IMR-90 (cell line): Measurements from ENCODE around the gene SNRPE. TPM values are rescaled to one million over a fixed set of nuclear protein-coding genes. Genes with fewer than 3 reads are reported as not detected.
A peak's percentile ranks its signal among the peaks of the same experiment; 100 is the strongest.

Source experiments
- ATAC-seq: fragments of 200-7000 bp; cut with Tn5 transposase; 2 replicates; pipeline ENCODE4 v1.9.1; 2020; ENCODE audit warnings: low read depth, mild to moderate bottlenecking, moderate library complexity
- BruUV-seq: library from RNA; stranded (reverse); fragments of 400-500 nt; replicated peaks from 2 replicates; lab custom pipeline; 2021; lab: Mats Ljungman, UMichigan
- CTCF ChIA-PET: fragments of 300-600 bp; formaldehyde crosslinking; extraction: SDS; loops from one replicate; lab custom pipeline; 2021; ENCODE audit warnings: antibody characterized with exemption; lab: Yijun Ruan, JAX
- POLR2A ChIA-PET: fragments of 300-600 bp; sonication (Branson Sonifier 250); formaldehyde crosslinking; loops from one replicate; lab custom pipeline; 2022; ENCODE audit warnings: antibody characterized with exemption; ENCODE audit not compliant: unreplicated experiment; lab: Charles Lee
- DNase-seq: peaks from one replicate; pipeline ENCODE4 v3.0.0; 2013
- H2AFZ ChIP-seq: replicated peaks from 2 replicates; pipeline ENCODE3; 2013; ENCODE audit warnings: low read length, mild to moderate bottlenecking; ENCODE audit not compliant: poor library complexity
- H2AK5ac ChIP-seq: 2 replicates; pipeline ENCODE4 v1.6.1; 2013; ENCODE audit warnings: low read depth, low read length, inconsistent platforms
- H2AK9ac ChIP-seq: replicated peaks from 2 replicates; pipeline ENCODE3; 2013; ENCODE audit warnings: mild to moderate bottlenecking, low read depth, low read length, moderate library complexity; ENCODE audit not compliant: poor library complexity
- H2BK120ac ChIP-seq: 2 replicates; pipeline ENCODE4 v1.6.1; 2013; ENCODE audit warnings: low read depth, low read length, inconsistent platforms
- H2BK15ac ChIP-seq: 3 replicates; pipeline ENCODE4 v1.6.1; 2013; ENCODE audit warnings: low read depth, low read length, inconsistent platforms
- H2BK20ac ChIP-seq: 2 replicates; pipeline ENCODE4 v1.6.1; 2013; ENCODE audit warnings: low read depth, mild to moderate bottlenecking, inconsistent platforms, low read length, moderate library complexity
- H2BK5ac ChIP-seq: 2 replicates; pipeline ENCODE4 v1.6.1; 2013; ENCODE audit warnings: mild to moderate bottlenecking, low read depth, low read length, inconsistent platforms; ENCODE audit not compliant: poor library complexity, severe bottlenecking
- H3K14ac ChIP-seq: replicated peaks from 2 replicates; pipeline ENCODE4 v1.6.1; 2013; ENCODE audit warnings: low read depth, low read length, inconsistent platforms
- H3K18ac ChIP-seq: 2 replicates; pipeline ENCODE4 v1.6.1; 2013; ENCODE audit warnings: low read depth, low read length, control low read depth
- H3K23ac ChIP-seq: 2 replicates; pipeline ENCODE4 v1.6.1; 2013; ENCODE audit warnings: low read depth, low read length, inconsistent platforms
- H3K27ac ChIP-seq: 2 replicates; pipeline ENCODE4 v1.5.1; 2013; ENCODE audit warnings: mild to moderate bottlenecking, control low read depth, low read length; ENCODE audit not compliant: insufficient read depth
- H3K27me3 ChIP-seq: 2 replicates; pipeline ENCODE4 v1.6.1; 2013; ENCODE audit warnings: low read length; ENCODE audit not compliant: control insufficient read depth, insufficient read depth
- H3K36me3 ChIP-seq: 2 replicates; pipeline ENCODE4 v1.6.1; 2013; ENCODE audit warnings: low read length, mixed read lengths; ENCODE audit not compliant: control insufficient read depth, insufficient read depth
- H3K4ac ChIP-seq: 2 replicates; pipeline ENCODE4 v1.6.1; 2013; ENCODE audit warnings: low read depth, low read length, inconsistent platforms
- H3K4me1 ChIP-seq: 2 replicates; pipeline ENCODE4 v1.6.1; 2013; ENCODE audit warnings: low read length, mixed read lengths; ENCODE audit not compliant: control insufficient read depth, insufficient read depth
- H3K4me2 ChIP-seq: 2 replicates; pipeline ENCODE4 v1.6.1; 2013; ENCODE audit warnings: low read depth, mild to moderate bottlenecking, control low read depth, low read length, moderate library complexity
- H3K4me3 ChIP-seq: 2 replicates; pipeline ENCODE4 v1.5.1; 2013; ENCODE audit warnings: low read depth, mild to moderate bottlenecking, control low read depth, low read length, moderate library complexity; ENCODE audit not compliant: insufficient read depth
- H3K56ac ChIP-seq: 2 replicates; pipeline ENCODE4 v1.6.1; 2013; ENCODE audit warnings: low read length, inconsistent platforms; ENCODE audit not compliant: insufficient read depth; ENCODE audit errors: extremely low read depth
- H3K79me1 ChIP-seq, 2 experiments: 2 replicates each; pipeline ENCODE4 v1.6.1; 2013; ENCODE audit warnings: low read length in 2 of 2, inconsistent platforms in 1 of 2, low read depth in 1 of 2
- H3K9ac ChIP-seq: 2 replicates; pipeline ENCODE4 v1.6.1; 2013; ENCODE audit warnings: low read depth, low read length, control low read depth
- H3K9me1 ChIP-seq: 2 replicates; pipeline ENCODE4 v1.6.1; 2013; ENCODE audit warnings: low read length, inconsistent platforms; ENCODE audit not compliant: insufficient read depth
- H3K9me3 ChIP-seq: 2 replicates; pipeline ENCODE4 v1.6.1; 2013; ENCODE audit warnings: low read length; ENCODE audit not compliant: control insufficient read depth, insufficient read depth
- H4K20me1 ChIP-seq: 2 replicates; pipeline ENCODE4 v1.6.1; 2013; ENCODE audit warnings: low read length, inconsistent platforms; ENCODE audit not compliant: insufficient read depth
- H4K5ac ChIP-seq: 2 replicates; pipeline ENCODE4 v1.6.1; 2013; ENCODE audit warnings: mild to moderate bottlenecking, low read depth, low read length, control low read depth
- H4K8ac ChIP-seq, 2 experiments: 2 replicates each; pipeline ENCODE4 v1.6.1; 2013; ENCODE audit warnings: low read depth in 2 of 2, low read length in 2 of 2, control low read depth in 1 of 2, inconsistent platforms in 1 of 2
- H4K91ac ChIP-seq: 2 replicates; pipeline ENCODE4 v1.6.1; 2013; ENCODE audit warnings: low read depth, low read length, inconsistent platforms; ENCODE audit not compliant: insufficient read depth
- BHLHE40 ChIP-seq: fragments of 150-350 bp; IDR thresholded peaks from 2 replicates; pipeline ENCODE4 v1.6.1; 2016; ENCODE audit warnings: mild to moderate bottlenecking, low read depth, low read length
- CHD1 ChIP-seq: IDR thresholded peaks from 2 replicates; pipeline ENCODE4 v1.6.1; 2012; ENCODE audit warnings: low read depth, low read length, improper control_type of control experiment
- FOS ChIP-seq: fragments of 150-350 bp; IDR thresholded peaks from 2 replicates; pipeline ENCODE4 v1.6.1; 2016; ENCODE audit warnings: low read depth, low read length
- MAFK ChIP-seq: IDR thresholded peaks from 2 replicates; pipeline ENCODE4 v1.6.1; 2012; ENCODE audit warnings: low read depth, low read length, improper control_type of control experiment
- MXI1 ChIP-seq: IDR thresholded peaks from 2 replicates; pipeline ENCODE4 v1.6.1; 2012; ENCODE audit warnings: low read depth, mild to moderate bottlenecking, low read length, moderate library complexity, borderline replicate concordance
- POLR2A ChIP-seq: IDR thresholded peaks from 2 replicates; pipeline ENCODE4 v1.6.1; 2012; ENCODE audit warnings: mild to moderate bottlenecking, low read depth, low read length
- RAD21 ChIP-seq: IDR thresholded peaks from 2 replicates; pipeline ENCODE4 v1.6.1; 2012; ENCODE audit warnings: low read length, improper control_type of control experiment
- RCOR1 ChIP-seq: IDR thresholded peaks from 2 replicates; pipeline ENCODE4 v1.6.1; 2012; ENCODE audit warnings: mild to moderate bottlenecking, low read length, improper control_type of control experiment; ENCODE audit not compliant: insufficient replicate concordance
- WGBS, 2 experiments: methylation state at CpG; one replicate each; pipeline versions ENCODE4 v1.1.5 to v1.1.7; 2013; ENCODE audit warnings: missing lambda C conversion rate in 2 of 2; ENCODE audit not compliant: insufficient read length in 1 of 2; ENCODE audit errors: extremely low coverage in 2 of 2; 5-methylcytosine and 5-hydroxymethylcytosine counted together
- dilution Hi-C: fragments of 300-500 bp; cut with HindIII; formaldehyde crosslinking; loops from one replicate; pipeline ENCODE4 v1.14.3; 2018; ENCODE audit warnings: low sequenced_read_pairs; ENCODE audit not compliant: unreplicated experiment
- in situ Hi-C: fragments of 300-500 bp; cut with MboI; formaldehyde crosslinking; loops from 3 replicates; pipeline ENCODE4 v1.14.3; 2019; ENCODE audit warnings: low sequenced_read_pairs, inconsistent platforms, mixed read lengths
- intact Hi-C: fragments of 100-400 bp; cut with micrococcal nuclease; formaldehyde crosslinking; loops from 2 replicates; pipeline ENCODE4 v1.10.0; 2022
- polyA plus RNA-seq, 3 experiments: library from polyadenylated mRNA; depleted of rRNA; stranded (reverse); fragments of >200 nt; gene quantifications; 2 replicates each; pipeline ENCODE4 v1.2.3, GENCODE V29; 2012; ENCODE audit warnings: low replicate concordance in 1 of 3
- total RNA-seq: library from RNA; depleted of rRNA; stranded (reverse); fragments of >200 nt; gene quantifications from 2 replicates; pipeline ENCODE4 v1.2.3, GENCODE V29; 2012
- TF ChIP-seq, protein P1 (sequence below): fragments of 150-350 bp; IDR thresholded peaks from 2 replicates; pipeline ENCODE4 v1.6.1; 2017; ENCODE audit warnings: mild to moderate bottlenecking, antibody characterized with exemption, low read length, low read depth
- TF ChIP-seq, protein P2 (sequence below): conservative IDR thresholded peaks from 2 replicates; pipeline ENCODE4 v1.5.1; 2012; ENCODE audit warnings: mild to moderate bottlenecking, low read depth, low read length, improper control_type of control experiment

The SNRPE gene
- total and polyA plus RNA-seq, 2 of the 4 experiments (the other 2 are of a cell fraction) = 43.6 to 219 TPM

DNA sequence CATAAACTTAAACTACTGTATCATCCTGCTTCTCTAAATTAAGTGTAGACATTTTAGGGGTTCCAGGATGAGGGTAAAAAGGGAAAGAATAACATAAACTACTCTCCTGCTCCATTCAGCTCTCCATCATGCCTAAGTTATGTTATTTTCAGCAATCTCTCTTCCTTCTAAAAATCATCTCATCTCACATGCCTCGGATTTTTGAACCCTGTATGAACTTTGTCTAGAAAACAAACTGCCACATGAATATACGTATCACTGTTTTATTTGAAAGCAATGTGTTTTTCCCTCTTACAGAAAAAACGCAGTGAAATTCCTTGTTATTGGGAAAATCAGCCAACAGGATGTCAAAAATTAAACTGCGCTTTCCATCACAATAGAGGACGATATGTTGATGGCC is 33.4 kb upstream of the SNRPE start:
- H4K8ac ChIP-seq = no peak overlapping the region
- no peak overlapping the region for H3K14ac ChIP-seq
- peaks cover 37% of the 10 kb centered on the region for H3K36me3 ChIP-seq
- no peak overlapping the region for H3K23ac ChIP-seq
- H3K18ac ChIP-seq = no peak overlapping the region
- dilution Hi-C loops = no loop called here
- no peak overlapping the region for H4K91ac ChIP-seq
- H4K20me1 ChIP-seq = peaks cover 11% of the 10 kb centered on the region; the same call in 1 of the 2 replicates
- H2AK5ac ChIP-seq = no peak overlapping the region
- no peak overlapping the region for H3K9ac ChIP-seq
- H3K56ac ChIP-seq = no peak overlapping the region
- no peak overlapping the region for H3K4me2 ChIP-seq
- DNase-seq = peak; percentile 35
- in situ Hi-C loops = no loop called here
- H4K5ac ChIP-seq = no peak overlapping the region
- ChIA-PET POLR2A (no interaction called here), CTCF (interaction anchor here (0.6 kb wide), 1 partner anchor 135 kb away, joined by 3 read pairs; no protein-coding TSS in a partner anchor)
- no peak overlapping the region for H2BK120ac ChIP-seq
- no peak overlapping the region for H2BK15ac ChIP-seq
- peaks cover 6% of the 10 kb centered on the region for H3K9me1 ChIP-seq
- ATAC-seq = peak; percentile 57
- H3K9me3 ChIP-seq = no peaks in the 10 kb centered on the region
- H2AK9ac ChIP-seq = no peak overlapping the region
- no peak overlapping the region for H2AFZ ChIP-seq
- intact Hi-C loops = no loop called here
- WGBS, 2 experiments = no CpG with 5 or more reads among the region's 5 CpGs
- BruUV-seq = no TSS peak
- H3K27ac ChIP-seq = no peak overlapping the region
- H3K4ac ChIP-seq = no peak overlapping the region
- H3K4me1 ChIP-seq = no peaks in the 10 kb centered on the region
- peak overlapping the region; percentile 53 for H2BK5ac ChIP-seq
- H3K4me3 ChIP-seq = no peak overlapping the region
- H3K79me1 ChIP-seq = peaks cover 7 to 22% of the 10 kb centered on the region in 2 experiments; a peak in 3 of 4 replicates
- no peaks in the 10 kb centered on the region for H3K27me3 ChIP-seq
- TF ChIP-seq FOS (no peak), RAD21 (no peak), RCOR1 (no peak), MAFK (no peak), MXI1 (no peak), CHD1 (no peak), BHLHE40 (no peak), POLR2A (no peak)
- TF ChIP-seq, protein P1, sequence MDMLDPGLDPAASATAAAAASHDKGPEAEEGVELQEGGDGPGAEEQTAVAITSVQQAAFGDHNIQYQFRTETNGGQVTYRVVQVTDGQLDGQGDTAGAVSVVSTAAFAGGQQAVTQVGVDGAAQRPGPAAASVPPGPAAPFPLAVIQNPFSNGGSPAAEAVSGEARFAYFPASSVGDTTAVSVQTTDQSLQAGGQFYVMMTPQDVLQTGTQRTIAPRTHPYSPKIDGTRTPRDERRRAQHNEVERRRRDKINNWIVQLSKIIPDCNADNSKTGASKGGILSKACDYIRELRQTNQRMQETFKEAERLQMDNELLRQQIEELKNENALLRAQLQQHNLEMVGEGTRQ = no peak
- TF ChIP-seq, protein P2, sequence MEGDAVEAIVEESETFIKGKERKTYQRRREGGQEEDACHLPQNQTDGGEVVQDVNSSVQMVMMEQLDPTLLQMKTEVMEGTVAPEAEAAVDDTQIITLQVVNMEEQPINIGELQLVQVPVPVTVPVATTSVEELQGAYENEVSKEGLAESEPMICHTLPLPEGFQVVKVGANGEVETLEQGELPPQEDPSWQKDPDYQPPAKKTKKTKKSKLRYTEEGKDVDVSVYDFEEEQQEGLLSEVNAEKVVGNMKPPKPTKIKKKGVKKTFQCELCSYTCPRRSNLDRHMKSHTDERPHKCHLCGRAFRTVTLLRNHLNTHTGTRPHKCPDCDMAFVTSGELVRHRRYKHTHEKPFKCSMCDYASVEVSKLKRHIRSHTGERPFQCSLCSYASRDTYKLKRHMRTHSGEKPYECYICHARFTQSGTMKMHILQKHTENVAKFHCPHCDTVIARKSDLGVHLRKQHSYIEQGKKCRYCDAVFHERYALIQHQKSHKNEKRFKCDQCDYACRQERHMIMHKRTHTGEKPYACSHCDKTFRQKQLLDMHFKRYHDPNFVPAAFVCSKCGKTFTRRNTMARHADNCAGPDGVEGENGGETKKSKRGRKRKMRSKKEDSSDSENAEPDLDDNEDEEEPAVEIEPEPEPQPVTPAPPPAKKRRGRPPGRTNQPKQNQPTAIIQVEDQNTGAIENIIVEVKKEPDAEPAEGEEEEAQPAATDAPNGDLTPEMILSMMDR = no peak
- no peak overlapping the region for H2BK20ac ChIP-seq
